Esophagus (tissue), 2 donors: ENCODE data around the gene SEC14L1. TPM values are rescaled to one million over a fixed set of nuclear protein-coding genes. Genes with fewer than 3 reads are reported as not detected.

ENCODE experiments used
- H3K27ac ChIP-seq, 2 donors: one replicate each; pipeline ENCODE4 v1.5.1; 2013; ENCODE audit warnings: low read depth in 2 of 2, mild to moderate bottlenecking in 2 of 2, inconsistent platforms in 1 of 2, low read length in 1 of 2, moderate library complexity in 1 of 2
- H3K27me3 ChIP-seq, 2 donors: one replicate each; pipeline ENCODE4 v1.6.1; 2013; ENCODE audit warnings: low read length in 2 of 2, control low read depth in 1 of 2, mild to moderate bottlenecking in 1 of 2; ENCODE audit not compliant: insufficient read depth in 2 of 2, control insufficient read depth in 1 of 2
- H3K36me3 ChIP-seq, 2 donors: one replicate each; pipeline ENCODE4 v1.6.1; 2013; ENCODE audit warnings: low read length in 1 of 2; ENCODE audit not compliant: control insufficient read depth in 2 of 2, insufficient read depth in 2 of 2
- H3K4me1 ChIP-seq, 2 donors: one replicate each; pipeline ENCODE4 v1.6.1; 2013; ENCODE audit warnings: low read length in 1 of 2; ENCODE audit not compliant: control insufficient read depth in 2 of 2, insufficient read depth in 2 of 2
- H3K4me3 ChIP-seq, 2 donors: one replicate each; pipeline ENCODE4 v1.5.1; 2013; ENCODE audit warnings: low read length in 2 of 2, mild to moderate bottlenecking in 2 of 2, low read depth in 1 of 2, moderate library complexity in 1 of 2
- H3K9me3 ChIP-seq, 2 donors: one replicate each; pipeline ENCODE4 v1.6.1; 2013; ENCODE audit warnings: mild to moderate bottlenecking in 2 of 2, low read depth in 1 of 2, low read length in 1 of 2, moderate library complexity in 1 of 2; ENCODE audit not compliant: control insufficient read depth in 2 of 2, insufficient read depth in 1 of 2
- WGBS, 2 donors: extraction: QIAGEN DNeasy Blood & Tissue Kit; methylation state at CpG; one replicate each; pipeline ENCODE4 v1.1.7; 2013; 5-methylcytosine and 5-hydroxymethylcytosine counted together
- polyA plus RNA-seq, 2 donors: library from polyadenylated mRNA; stranded (reverse); fragments of 200-250 nt; gene quantifications; one replicate each; pipeline ENCODE4 v1.2.3, GENCODE V29; 2013
- donor health status: healthy with polysubstance abuse.
- donor health status: Bipolar disorder and iron deficiency.

SEC14L1 gene
- polyA plus RNA-seq, 2 donors: 15.5 to 49.5 TPM

- H3K4me3 ChIP-seq: no peak overlapping the region
- no peaks in the 10 kb centered on the region for H3K27me3 ChIP-seq
- peaks cover 10 to 49% of the 10 kb centered on the region in 2 donors for H3K36me3 ChIP-seq
- no peak overlapping the region for H3K27ac ChIP-seq
- no peaks in the 10 kb centered on the region for H3K9me3 ChIP-seq
- 91 to 92% methylated on average over 12 of the region's 12 CpGs for WGBS, 2 donors
- H3K4me1 ChIP-seq: no peaks in the 10 kb centered on the region
These were observed 73.6 kb downstream of the SEC14L1 start for GRCh38 chr17:77214328-77214727.

GRCh38 chr17:77214743-77215142, 74.0 kb downstream of the SEC14L1 start:
- H3K4me1 ChIP-seq: no peaks in the 10 kb centered on the region
- H3K9me3 ChIP-seq: no peaks in the 10 kb centered on the region
- H3K4me3 ChIP-seq: no peak overlapping the region
- no peaks in the 10 kb centered on the region for H3K27me3 ChIP-seq
- H3K36me3 ChIP-seq: peaks cover 10 to 49% of the 10 kb centered on the region in 2 donors
- H3K27ac ChIP-seq: no peak overlapping the region
- WGBS, 2 donors: 76 to 81% methylated on average over 11 of the region's 11 CpGs

DNA sequence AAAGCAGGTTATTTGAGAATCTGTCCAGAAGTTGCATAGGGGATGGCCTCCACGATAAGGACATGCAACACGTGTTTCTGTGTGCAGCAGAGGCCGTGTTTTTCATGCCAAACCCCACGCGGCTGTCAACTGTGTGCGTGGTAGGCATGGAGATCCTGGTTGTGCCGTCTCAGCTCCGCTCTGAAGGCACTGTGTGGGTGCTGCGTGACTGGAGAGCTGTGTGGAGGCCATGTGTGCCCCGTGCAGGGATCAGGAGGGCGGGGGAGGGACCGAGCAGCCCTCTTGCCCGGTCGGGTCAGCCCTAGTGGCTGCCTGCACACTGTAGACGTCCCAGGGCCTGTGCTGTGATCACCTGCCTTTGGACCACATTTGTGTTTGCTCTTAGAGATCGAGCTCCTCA, 74.5 kb downstream of the SEC14L1 start:
- no peaks in the 10 kb centered on the region for H3K4me1 ChIP-seq
- H3K4me3 ChIP-seq: no peak overlapping the region
- H3K9me3 ChIP-seq: no peaks in the 10 kb centered on the region
- peaks cover 10 to 46% of the 10 kb centered on the region in 2 donors for H3K36me3 ChIP-seq
- H3K27ac ChIP-seq: no peak overlapping the region
- WGBS, 2 donors: 94% methylated on average over 16 of the region's 16 CpGs
- H3K27me3 ChIP-seq: no peaks in the 10 kb centered on the region

GRCh38 chr17:77216486-77216885, 75.7 kb downstream of the SEC14L1 start:
- 68 to 80% methylated on average over 5 of the region's 5 CpGs for WGBS, 2 donors
- peaks cover 6 to 35% of the 10 kb centered on the region in 2 donors for H3K36me3 ChIP-seq
- H3K4me1 ChIP-seq: no peaks in the 10 kb centered on the region
- no peaks in the 10 kb centered on the region for H3K27me3 ChIP-seq
- no peak overlapping the region for H3K27ac ChIP-seq
- H3K4me3 ChIP-seq: no peak overlapping the region
- H3K9me3 ChIP-seq: no peaks in the 10 kb centered on the region

DNA sequence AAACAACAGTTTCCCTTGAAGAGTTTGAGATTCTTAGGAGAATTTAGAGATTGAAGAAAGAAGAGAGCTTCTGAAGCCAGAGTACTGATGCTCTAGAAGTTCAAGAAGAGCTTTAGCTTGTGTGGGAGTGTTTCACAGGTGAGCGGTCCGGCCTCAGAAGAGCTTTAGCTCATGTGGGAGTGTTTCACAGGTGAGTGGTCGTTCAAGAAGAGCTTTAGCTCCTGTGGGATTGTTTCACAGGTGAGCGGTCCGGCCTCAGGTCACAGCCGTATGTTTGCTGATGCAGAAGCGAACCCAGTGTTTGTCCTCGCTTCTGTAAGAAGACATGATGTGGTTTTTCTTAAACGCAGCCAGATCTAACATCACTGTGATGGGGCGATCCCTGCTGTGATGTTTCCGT, 76.4 kb downstream of the SEC14L1 start:
- Histone ChIP-seq H3K4me1 (no peaks in the 10 kb centered on the region), H3K27ac (no peak overlapping the region), H3K9me3 (no peaks in the 10 kb centered on the region), H3K4me3 (no peak overlapping the region), H3K36me3 (peaks cover 2 to 28% of the 10 kb centered on the region in 2 donors), H3K27me3 (no peaks in the 10 kb centered on the region)
- WGBS, 2 donors: 81 to 94% methylated on average over 11 of the region's 11 CpGs

GRCh38 chr17:77217566-77217965, 76.8 kb downstream of the SEC14L1 start:
- Histone ChIP-seq H3K27me3 (no peaks in the 10 kb centered on the region), H3K9me3 (no peaks in the 10 kb centered on the region), H3K36me3 (peaks cover 0 to 27% of the 10 kb centered on the region in 2 donors), H3K27ac (no peak overlapping the region), H3K4me3 (no peak overlapping the region), H3K4me1 (no peaks in the 10 kb centered on the region)
- 86 to 87% methylated on average over 11 of the region's 11 CpGs for WGBS, 2 donors

- Histone ChIP-seq H3K27me3 (no peaks in the 10 kb centered on the region), H3K27ac (no peak overlapping the region), H3K9me3 (no peaks in the 10 kb centered on the region), H3K4me3 (no peak overlapping the region), H3K4me1 (no peaks in the 10 kb centered on the region), H3K36me3 (peaks cover 0 to 16% of the 10 kb centered on the region in 2 donors)
- 90 to 91% methylated on average over 10 of the region's 10 CpGs for WGBS, 2 donors
These were observed 78.1 kb downstream of the SEC14L1 start for GRCh38 chr17:77218902-77219301.

DNA sequence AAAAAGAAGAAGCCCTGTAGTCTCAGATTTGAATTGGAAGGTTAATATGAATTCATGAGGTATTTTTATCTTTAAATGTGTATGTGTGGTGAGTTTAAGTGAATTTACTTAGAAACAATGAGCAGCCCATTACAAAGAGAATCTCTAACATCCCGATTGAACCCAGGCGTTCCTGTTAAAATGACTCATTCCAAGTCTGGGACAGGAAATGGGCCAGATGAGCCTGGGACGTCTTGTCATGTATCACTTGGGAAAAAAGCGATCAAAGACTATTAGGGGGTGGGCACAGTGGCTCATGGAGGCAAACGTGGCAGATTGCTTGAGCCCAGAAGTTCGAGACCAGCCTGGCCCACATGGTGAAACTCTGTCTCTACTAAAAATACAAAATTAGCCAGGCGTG, 81.6 kb downstream of the SEC14L1 start:
- Histone ChIP-seq H3K9me3 (no peaks in the 10 kb centered on the region), H3K27me3 (no peaks in the 10 kb centered on the region), H3K27ac (no peak overlapping the region), H3K4me1 (no peaks in the 10 kb centered on the region), H3K36me3 (peaks cover 0 to 8% of the 10 kb centered on the region in 2 donors), H3K4me3 (no peak overlapping the region)
- 76 to 86% methylated on average over 7 of the region's 7 CpGs for WGBS, 2 donors

- Histone ChIP-seq H3K27ac (peak overlapping the region; percentile 21 to 26), H3K4me1 (no peaks in the 10 kb centered on the region), H3K27me3 (no peaks in the 10 kb centered on the region), H3K9me3 (no peaks in the 10 kb centered on the region), H3K36me3 (peaks cover 0 to 2% of the 10 kb centered on the region in 2 donors), H3K4me3 (no peak overlapping the region)
- WGBS, 2 donors: 78 to 79% methylated on average over 26 of the region's 26 CpGs
These were observed 83.1 kb downstream of the SEC14L1 start for GRCh38 chr17:77223642-77224420.

DNA sequence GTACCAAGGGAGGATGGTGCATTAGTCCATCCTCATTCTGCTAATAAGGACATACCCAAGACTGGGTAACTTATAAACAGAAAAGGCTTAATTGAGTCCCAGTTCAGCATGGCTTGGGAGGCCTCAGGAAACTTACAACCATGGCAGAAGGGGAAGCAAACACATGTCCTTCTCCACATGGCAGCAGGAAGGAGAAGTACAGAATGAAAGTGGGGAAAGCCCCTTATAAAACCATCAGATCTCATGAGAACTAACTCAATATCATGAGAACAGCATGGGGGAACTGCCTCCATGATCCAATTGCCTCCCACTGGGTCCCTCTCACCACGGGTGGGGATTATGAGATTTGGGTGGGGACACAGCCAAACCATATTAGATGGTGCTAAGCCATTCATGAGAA, 84.5 kb downstream of the SEC14L1 start:
- no peaks in the 10 kb centered on the region for H3K4me1 ChIP-seq
- no peaks in the 10 kb centered on the region for H3K9me3 ChIP-seq
- no peak overlapping the region for H3K4me3 ChIP-seq
- WGBS, 2 donors: 53 to 65% methylated on average over 1 of the region's 1 CpG
- no peaks in the 10 kb centered on the region for H3K36me3 ChIP-seq
- H3K27me3 ChIP-seq: no peaks in the 10 kb centered on the region
- no peak overlapping the region for H3K27ac ChIP-seq
